CD4-positive, alpha-beta T cell treated with Interleukin-17A for 4 hours (primary cell): ENCODE measurements around the gene CRYGC.

Source experiments
- DNase-seq: peaks from one replicate; pipeline ENCODE4 v3.0.0-alpha.2; 2020; ENCODE audit warnings: mixed read lengths

CRYGC gene

DNA sequence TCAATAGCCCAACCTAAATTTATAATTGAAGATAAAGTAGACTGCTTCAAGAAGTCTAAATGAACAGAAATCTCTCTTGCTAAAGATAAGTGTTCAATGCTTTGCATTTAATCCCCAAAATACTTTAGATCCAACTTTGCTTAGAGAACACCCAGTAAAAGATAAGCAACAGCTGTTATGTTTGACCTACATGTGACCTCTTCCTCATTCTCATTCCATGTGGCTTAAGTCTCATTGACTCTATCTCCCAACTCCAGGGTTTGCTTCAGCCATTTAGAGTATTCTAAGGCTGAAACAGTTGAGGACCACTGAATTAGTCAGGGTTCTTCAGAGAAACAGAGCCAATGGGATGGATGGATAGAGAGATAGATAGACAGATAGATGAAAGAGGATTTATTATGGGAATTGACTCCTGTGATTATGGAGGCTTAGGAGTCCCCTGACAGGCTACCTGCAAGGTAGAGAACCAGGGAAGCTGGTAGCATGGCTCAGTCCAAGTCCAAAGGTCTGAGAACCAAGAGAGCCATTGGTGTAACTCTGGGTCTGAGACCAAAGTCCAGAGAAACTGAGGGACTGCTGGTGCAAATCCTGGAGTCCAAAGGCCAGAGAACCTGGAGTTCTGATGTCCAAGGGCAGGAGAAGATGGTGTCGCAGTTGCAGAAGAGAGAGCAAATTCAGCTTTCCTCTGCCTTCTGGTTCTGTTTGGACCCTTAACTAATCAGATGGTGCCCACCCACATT is 37.4 kb downstream of the CRYGC start:
- DNase-seq = no peak

GRCh38 chr2:208090420-208090819 is 39.2 kb downstream of the CRYGC start:
- no peak for DNase-seq

DNA sequence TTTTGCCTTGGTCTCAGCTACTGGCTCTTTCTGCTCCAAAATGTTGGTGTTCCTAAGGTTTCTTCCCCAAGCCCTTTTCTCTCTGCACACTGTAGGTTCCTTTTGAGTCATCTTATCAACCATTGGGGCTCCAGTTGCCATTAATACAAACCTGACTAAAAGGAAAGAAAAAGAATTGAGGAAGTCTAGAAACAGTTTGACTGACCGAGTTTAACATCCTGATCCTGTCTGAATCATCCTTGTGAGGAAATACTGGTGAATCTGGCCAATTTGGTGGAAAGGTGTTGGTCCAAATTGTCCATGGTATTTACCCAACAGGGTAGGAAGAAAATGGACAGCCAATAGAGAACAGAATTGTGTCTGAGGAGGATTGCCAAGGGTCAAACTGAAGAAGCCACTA is 43.6 kb downstream of the CRYGC start:
- DNase-seq = no peak

- DNase-seq = no peak
These were observed 45.8 kb downstream of the CRYGC start for GRCh38 chr2:208083807-208084206.
